Stomach smooth muscle (tissue), 2 donors: ENCODE data around the gene NCAPG.

ENCODE experiments used
- H3K27ac ChIP-seq: one replicate; pipeline ENCODE4 v1.7.0; 2013; ENCODE audit warnings: mild to moderate bottlenecking, low read length, inconsistent platforms
- H3K27me3 ChIP-seq, 2 donors: one replicate each; pipeline ENCODE4 v1.7.0; 2013; ENCODE audit warnings: low read length in 2 of 2; ENCODE audit not compliant: insufficient read depth in 2 of 2, control insufficient read depth in 1 of 2
- H3K36me3 ChIP-seq, 2 donors: one replicate each; pipeline ENCODE4 v1.7.0; 2013; ENCODE audit warnings: low read length in 2 of 2; ENCODE audit not compliant: control insufficient read depth in 2 of 2, insufficient read depth in 2 of 2
- H3K4me1 ChIP-seq: one replicate; pipeline ENCODE4 v1.7.0; 2013; ENCODE audit warnings: low read length; ENCODE audit not compliant: control insufficient read depth, insufficient read depth
- H3K4me3 ChIP-seq, 2 donors: one replicate each; pipeline ENCODE4 v1.7.0; 2013; ENCODE audit warnings: low read length in 2 of 2
- H3K9ac ChIP-seq, 2 donors: one replicate each; pipeline ENCODE4 v1.7.0; 2013; ENCODE audit warnings: low read length in 2 of 2, mild to moderate bottlenecking in 1 of 2
- H3K9me3 ChIP-seq, 2 donors: one replicate each; pipeline ENCODE4 v1.7.0; 2013; ENCODE audit warnings: low read length in 2 of 2; ENCODE audit not compliant: control insufficient read depth in 2 of 2
- donor health status: healthy.
- donor health status: Pancreatic carcinoma.

NCAPG gene, protein sequence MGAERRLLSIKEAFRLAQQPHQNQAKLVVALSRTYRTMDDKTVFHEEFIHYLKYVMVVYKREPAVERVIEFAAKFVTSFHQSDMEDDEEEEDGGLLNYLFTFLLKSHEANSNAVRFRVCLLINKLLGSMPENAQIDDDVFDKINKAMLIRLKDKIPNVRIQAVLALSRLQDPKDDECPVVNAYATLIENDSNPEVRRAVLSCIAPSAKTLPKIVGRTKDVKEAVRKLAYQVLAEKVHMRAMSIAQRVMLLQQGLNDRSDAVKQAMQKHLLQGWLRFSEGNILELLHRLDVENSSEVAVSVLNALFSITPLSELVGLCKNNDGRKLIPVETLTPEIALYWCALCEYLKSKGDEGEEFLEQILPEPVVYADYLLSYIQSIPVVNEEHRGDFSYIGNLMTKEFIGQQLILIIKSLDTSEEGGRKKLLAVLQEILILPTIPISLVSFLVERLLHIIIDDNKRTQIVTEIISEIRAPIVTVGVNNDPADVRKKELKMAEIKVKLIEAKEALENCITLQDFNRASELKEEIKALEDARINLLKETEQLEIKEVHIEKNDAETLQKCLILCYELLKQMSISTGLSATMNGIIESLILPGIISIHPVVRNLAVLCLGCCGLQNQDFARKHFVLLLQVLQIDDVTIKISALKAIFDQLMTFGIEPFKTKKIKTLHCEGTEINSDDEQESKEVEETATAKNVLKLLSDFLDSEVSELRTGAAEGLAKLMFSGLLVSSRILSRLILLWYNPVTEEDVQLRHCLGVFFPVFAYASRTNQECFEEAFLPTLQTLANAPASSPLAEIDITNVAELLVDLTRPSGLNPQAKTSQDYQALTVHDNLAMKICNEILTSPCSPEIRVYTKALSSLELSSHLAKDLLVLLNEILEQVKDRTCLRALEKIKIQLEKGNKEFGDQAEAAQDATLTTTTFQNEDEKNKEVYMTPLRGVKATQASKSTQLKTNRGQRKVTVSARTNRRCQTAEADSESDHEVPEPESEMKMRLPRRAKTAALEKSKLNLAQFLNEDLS

GRCh38 chr4:17810260-17811077 lies at the start of gene NCAPG, which contains the start of gene DCAF16:
Gene NCAPG, plus strand, starts transcription at chr4:17810979. Its CDS starts 99 bp downstream, at chr4:17811078.
Gene DCAF16, minus strand, starts transcription at chr4:17810757. Its CDS starts 6,616 bp downstream, at chr4:17804141.
- Histone ChIP-seq H3K36me3 (no peaks in the 10 kb centered on the region), H3K27ac (peak within 1 kb of the TSS; percentile 94), H3K27me3 (no peaks in the 10 kb centered on the region), H3K4me1 (peaks cover 8% of the 10 kb centered on the region), H3K4me3 (peak within 1 kb of the TSS; percentile 95 to 98), H3K9me3 (no peaks in the 10 kb centered on the region), H3K9ac (peak within 1 kb of the TSS; percentile 96 to 97)

DNA sequence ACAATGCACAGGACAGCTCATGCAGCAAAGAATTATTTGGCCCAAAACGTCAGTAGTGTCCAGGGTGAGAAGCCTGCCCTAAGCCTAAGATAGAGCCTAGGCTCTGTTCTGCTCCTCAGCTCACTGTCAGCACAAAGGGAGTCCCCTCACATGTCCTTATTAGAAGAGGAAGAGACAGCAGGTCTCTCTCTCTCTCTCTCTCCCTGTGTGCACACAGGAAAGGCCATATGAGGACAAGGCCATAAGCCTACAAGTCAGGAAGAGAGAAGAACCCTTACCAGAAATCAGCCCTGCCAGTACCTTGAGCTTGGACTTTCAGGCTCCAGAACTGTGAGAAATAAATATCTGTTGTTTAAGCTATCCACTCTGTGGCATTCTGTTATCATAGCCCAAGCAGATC lies 49.7 kb upstream of the NCAPG start:
- Histone ChIP-seq H3K36me3 (no peaks in the 10 kb centered on the region), H3K4me1 (no peaks in the 10 kb centered on the region), H3K9ac (no peak overlapping the region), H3K27ac (no peak overlapping the region), H3K27me3 (no peaks in the 10 kb centered on the region), H3K9me3 (no peaks in the 10 kb centered on the region), H3K4me3 (no peak overlapping the region)

DNA sequence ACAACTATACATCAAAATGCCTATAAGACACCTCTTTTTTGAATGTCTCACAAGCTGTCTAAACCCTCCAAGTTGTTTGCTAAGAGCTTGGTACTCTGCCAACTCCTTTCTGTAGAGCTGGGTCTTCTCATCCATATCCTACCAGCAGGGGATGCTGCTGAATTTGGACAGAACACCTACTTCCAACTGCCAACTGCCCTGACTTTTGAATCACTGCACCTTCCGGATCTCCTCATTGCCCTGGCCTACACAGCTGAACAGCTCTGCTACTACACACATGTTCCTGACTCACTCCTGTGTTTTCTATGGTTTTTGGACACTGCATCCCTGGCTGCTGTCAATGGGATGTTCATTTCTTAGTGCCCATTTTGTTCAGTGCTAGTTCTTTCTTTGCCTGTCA lies 48.1 kb upstream of the NCAPG start:
- Histone ChIP-seq H3K9me3 (no peaks in the 10 kb centered on the region), H3K4me3 (no peak overlapping the region), H3K4me1 (no peaks in the 10 kb centered on the region), H3K9ac (no peak overlapping the region), H3K27me3 (no peaks in the 10 kb centered on the region), H3K36me3 (no peaks in the 10 kb centered on the region), H3K27ac (no peak overlapping the region)

GRCh38 chr4:17763416-17763815 lies 47.4 kb upstream of the NCAPG start:
- Histone ChIP-seq H3K27me3 (no peaks in the 10 kb centered on the region), H3K9ac (no peak overlapping the region), H3K9me3 (no peaks in the 10 kb centered on the region), H3K27ac (no peak overlapping the region), H3K36me3 (no peaks in the 10 kb centered on the region), H3K4me1 (no peaks in the 10 kb centered on the region), H3K4me3 (no peak overlapping the region)

- H3K9me3 ChIP-seq: no peaks in the 10 kb centered on the region
- H3K27ac ChIP-seq: no peak overlapping the region
- no peaks in the 10 kb centered on the region for H3K27me3 ChIP-seq
- no peaks in the 10 kb centered on the region for H3K36me3 ChIP-seq
- H3K9ac ChIP-seq: no peak overlapping the region
- H3K4me3 ChIP-seq: no peak overlapping the region
- no peaks in the 10 kb centered on the region for H3K4me1 ChIP-seq
These were observed 46.8 kb upstream of the NCAPG start for GRCh38 chr4:17763931-17764330.

GRCh38 chr4:17765514-17766286 lies 45.1 kb upstream of the NCAPG start:
- no peak overlapping the region for H3K27ac ChIP-seq
- no peak overlapping the region for H3K9ac ChIP-seq
- H3K4me3 ChIP-seq: no peak overlapping the region
- H3K36me3 ChIP-seq: no peaks in the 10 kb centered on the region
- no peaks in the 10 kb centered on the region for H3K27me3 ChIP-seq
- no peaks in the 10 kb centered on the region for H3K4me1 ChIP-seq
- H3K9me3 ChIP-seq: no peaks in the 10 kb centered on the region

GRCh38 chr4:17766826-17767458 lies 43.8 kb upstream of the NCAPG start:
- H3K36me3 ChIP-seq: no peaks in the 10 kb centered on the region
- H3K27me3 ChIP-seq: no peaks in the 10 kb centered on the region
- no peak overlapping the region for H3K27ac ChIP-seq
- H3K4me1 ChIP-seq: no peaks in the 10 kb centered on the region
- H3K9me3 ChIP-seq: no peaks in the 10 kb centered on the region
- H3K4me3 ChIP-seq: no peak overlapping the region
- H3K9ac ChIP-seq: no peak overlapping the region

- no peaks in the 10 kb centered on the region for H3K27me3 ChIP-seq
- H3K4me1 ChIP-seq: no peaks in the 10 kb centered on the region
- no peak overlapping the region for H3K9ac ChIP-seq
- H3K27ac ChIP-seq: no peak overlapping the region
- no peaks in the 10 kb centered on the region for H3K9me3 ChIP-seq
- no peaks in the 10 kb centered on the region for H3K36me3 ChIP-seq
- no peak overlapping the region for H3K4me3 ChIP-seq
These were observed 41.2 kb upstream of the NCAPG start for GRCh38 chr4:17769406-17770174.

DNA sequence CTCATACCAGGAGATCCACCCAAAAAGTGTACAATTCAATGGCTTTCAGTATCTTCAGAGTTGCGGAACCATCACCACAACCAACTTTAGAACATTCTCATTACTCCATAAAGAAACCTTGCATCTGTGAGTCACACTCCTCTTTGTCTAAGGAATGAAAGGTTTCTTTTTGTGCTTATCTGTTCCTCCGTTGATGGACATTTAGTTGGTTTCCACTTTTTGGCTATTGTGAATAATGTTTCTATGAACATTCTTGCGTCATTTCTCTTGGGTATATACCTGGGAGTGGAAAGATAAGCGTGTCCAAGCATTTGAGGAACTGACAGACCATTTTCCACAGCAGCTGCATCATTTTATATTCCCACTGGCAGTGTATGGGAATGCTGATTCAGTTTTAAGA lies 39.9 kb upstream of the NCAPG start:
- Histone ChIP-seq H3K27me3 (no peaks in the 10 kb centered on the region), H3K27ac (no peak overlapping the region), H3K9me3 (no peaks in the 10 kb centered on the region), H3K36me3 (no peaks in the 10 kb centered on the region), H3K9ac (no peak overlapping the region), H3K4me3 (no peak overlapping the region), H3K4me1 (no peaks in the 10 kb centered on the region)
